Measurements from ENCODE around the gene ZNF566.

- no peak for TF ChIP-seq EZH2 (IDR thresholded peaks at IDR 0.05)
- TF ChIP-seq CTCF (IDR thresholded peaks at IDR 0.05), result no peak
- no peak for TF ChIP-seq EZH2phosphoT487 (IDR thresholded peaks at IDR 0.05)
These were observed 32.5 kb downstream of the ZNF566 start for GRCh38 chr19:36456831-36457230.

All from neural progenitor cell (in vitro differentiated cells).